BLaER1 treated with 17β-estradiol and CSF1 and Interleukin-3, amounts not matched to agents 10 nM and 100 nM (cell line): ENCODE measurements around the gene ZNF423.
"Not testable (repeated sequence)": the region's sequence is repeated elsewhere in the genome, so short reads cannot be mapped to it uniquely, and the experiment has no call there.

Experiments used
- H3K27ac ChIP-seq, 11 experiments: shearing (Covaris generic); formaldehyde crosslinking; 2 replicates each; pipeline ENCODE4 v1.8.1; 2022
- H3K27me3 ChIP-seq, 11 experiments: shearing (Covaris generic); formaldehyde crosslinking; 2 replicates each; pipeline ENCODE4 v1.8.1; 2022
- H3K36me3 ChIP-seq, 11 experiments: shearing (Covaris generic); formaldehyde crosslinking; 2 replicates each; pipeline ENCODE4 v1.8.1; 2022
- H3K4me1 ChIP-seq, 10 experiments: shearing (Covaris generic); formaldehyde crosslinking; 2 replicates each; pipeline ENCODE4 v1.8.1; 2022
- H3K4me2 ChIP-seq, 11 experiments: shearing (Covaris generic); formaldehyde crosslinking; 2 replicates each; pipeline ENCODE4 v1.8.1; 2022
- H3K4me3 ChIP-seq, 10 experiments: shearing (Covaris generic); formaldehyde crosslinking; 2 replicates each; pipeline ENCODE4 v1.8.1; 2022
- H3K9ac ChIP-seq, 11 experiments: shearing (Covaris generic); formaldehyde crosslinking; 2 replicates each; pipeline ENCODE4 v1.8.1; 2022
- H3K9me3 ChIP-seq, 11 experiments: shearing (Covaris generic); formaldehyde crosslinking; replicated peaks in 1 of 11; 2 replicates each; pipeline ENCODE4 v1.8.1; 2022
- H4K20me1 ChIP-seq, 11 experiments: shearing (Covaris generic); formaldehyde crosslinking; 2 replicates each; pipeline ENCODE4 v1.8.1; 2022
- Cebpa-rat ChIP-seq, 11 experiments: shearing (Covaris generic); IDR thresholded peaks; 2 replicates each; pipeline ENCODE4 v1.8.1; 2022

ZNF423 gene

GRCh38 chr16:49681217-49681883 lies 174.6 kb downstream of the ZNF423 start:
- no peak for TF ChIP-seq Cebpa-rat (IDR thresholded peaks at IDR 0.05)
- H3K27me3 ChIP-seq = no peaks in the 10 kb centered on the region
- H3K4me2 ChIP-seq = no peak overlapping the region
- H3K9ac ChIP-seq = no peak overlapping the region
- H4K20me1 ChIP-seq = peaks cover 0 to 10% (median 0%) of the 10 kb centered on the region in 11 experiments; a peak in 1 of 22 replicates
- H3K36me3 ChIP-seq = peaks cover 5 to 23% (median 15%) of the 10 kb centered on the region in 11 experiments; a peak in 17 of 22 replicates
- no peak overlapping the region for H3K4me3 ChIP-seq
- no peak overlapping the region for H3K27ac ChIP-seq
- peaks cover 28 to 37% (median 30%) of the 10 kb centered on the region in 11 experiments for H3K9me3 ChIP-seq
- H3K4me1 ChIP-seq = peaks cover 0 to 8% (median under 1%) of the 10 kb centered on the region in 10 experiments; a peak in 3 of 20 replicates

- H3K27me3 ChIP-seq = no peaks in the 10 kb centered on the region
- H3K4me2 ChIP-seq = no peak overlapping the region
- H3K4me3 ChIP-seq = no peak overlapping the region
- H3K27ac ChIP-seq = no peak overlapping the region
- peaks cover 0 to 28% (median 21%) of the 10 kb centered on the region in 10 experiments; a peak in 16 of 20 replicates for H3K4me1 ChIP-seq
- peaks cover 5 to 23% (median 15%) of the 10 kb centered on the region in 11 experiments; a peak in 17 of 22 replicates for H3K36me3 ChIP-seq
- no peak for TF ChIP-seq Cebpa-rat (IDR thresholded peaks at IDR 0.05)
- H4K20me1 ChIP-seq = peaks cover 0 to 16% (median 0%) of the 10 kb centered on the region in 11 experiments; a peak in 7 of 22 replicates
- no peak overlapping the region for H3K9ac ChIP-seq
- H3K9me3 ChIP-seq = peaks cover 28 to 37% (median 30%) of the 10 kb centered on the region in 11 experiments
Measured at GRCh38 chr16:49679095-49679494, 176.8 kb downstream of the ZNF423 start.

- H3K27ac ChIP-seq, H3K4me2 ChIP-seq, H3K4me3 ChIP-seq, H3K27me3 ChIP-seq, H3K9ac ChIP-seq: not testable (repeated sequence)
- H4K20me1 ChIP-seq = peaks cover 0 to 30% (median 0%) of the 10 kb centered on the region in 11 experiments; a peak in 8 of 22 replicates
- peaks cover 0 to 37% (median 27%) of the 10 kb centered on the region in 10 experiments; a peak in 16 of 20 replicates for H3K4me1 ChIP-seq
- peaks cover 5 to 23% (median 15%) of the 10 kb centered on the region in 11 experiments; a peak in 17 of 22 replicates for H3K36me3 ChIP-seq
- peaks cover 28 to 37% (median 30%) of the 10 kb centered on the region in 11 experiments for H3K9me3 ChIP-seq
Measured at GRCh38 chr16:49677661-49678060, 178.3 kb downstream of the ZNF423 start.

- H3K4me1 ChIP-seq = peaks cover 0 to 37% (median 27%) of the 10 kb centered on the region in 10 experiments; a peak in 16 of 20 replicates
- no peak for TF ChIP-seq Cebpa-rat (IDR thresholded peaks at IDR 0.05)
- H3K27me3 ChIP-seq = no peaks in the 10 kb centered on the region
- no peak overlapping the region for H3K27ac ChIP-seq
- H3K4me2 ChIP-seq = peak overlapping the region in 7 of 11 experiments; percentile 46 to 78 (median 68); a peak in 13 of 22 replicates
- no peak overlapping the region for H3K9ac ChIP-seq
- peaks cover 14 to 18% (median 16%) of the 10 kb centered on the region in 11 experiments for H3K9me3 ChIP-seq
- H3K36me3 ChIP-seq = peaks cover 5 to 14% (median 9%) of the 10 kb centered on the region in 11 experiments; a peak in 16 of 22 replicates
- H4K20me1 ChIP-seq = peaks cover 0 to 30% (median 4%) of the 10 kb centered on the region in 11 experiments; a peak in 9 of 22 replicates
- H3K4me3 ChIP-seq = no peak overlapping the region
Measured at GRCh38 chr16:49675413-49675812, 180.5 kb downstream of the ZNF423 start.

GRCh38 chr16:49674990-49675389 lies 180.9 kb downstream of the ZNF423 start:
- peaks cover 0 to 30% (median 8%) of the 10 kb centered on the region in 11 experiments; a peak in 10 of 22 replicates for H4K20me1 ChIP-seq
- H3K36me3 ChIP-seq = peaks cover under 1 to 10% (median 5%) of the 10 kb centered on the region in 11 experiments; a peak in 14 of 22 replicates
- H3K4me1 ChIP-seq = peaks cover 0 to 37% (median 27%) of the 10 kb centered on the region in 10 experiments; a peak in 16 of 20 replicates
- no peak overlapping the region for H3K4me3 ChIP-seq
- no peak overlapping the region for H3K9ac ChIP-seq
- H3K4me2 ChIP-seq = peak overlapping the region in 9 of 11 experiments; percentile 29 to 78 (median 62); a peak in 17 of 22 replicates
- TF ChIP-seq Cebpa-rat (IDR thresholded peaks at IDR 0.05) = no peak
- H3K27ac ChIP-seq = no peak overlapping the region
- peaks cover 10 to 14% (median 12%) of the 10 kb centered on the region in 11 experiments for H3K9me3 ChIP-seq
- H3K27me3 ChIP-seq = no peaks in the 10 kb centered on the region

- H3K36me3 ChIP-seq = peaks cover 0 to 4% (median 0%) of the 10 kb centered on the region in 11 experiments; a peak in 5 of 22 replicates
- H3K9me3 ChIP-seq = peaks cover 4 to 8% (median 6%) of the 10 kb centered on the region in 11 experiments
- no peaks in the 10 kb centered on the region for H3K27me3 ChIP-seq
- H4K20me1 ChIP-seq = peaks cover 0 to 30% (median 10%) of the 10 kb centered on the region in 11 experiments; a peak in 10 of 22 replicates
- H3K4me2 ChIP-seq = peak overlapping the region in 10 of 11 experiments; percentile 9 to 78 (median 54); a peak in 17 of 22 replicates
- H3K4me1 ChIP-seq = peaks cover 0 to 37% (median 27%) of the 10 kb centered on the region in 10 experiments; a peak in 16 of 20 replicates
- H3K9ac ChIP-seq = no peak overlapping the region
- no peak for TF ChIP-seq Cebpa-rat (IDR thresholded peaks at IDR 0.05)
- H3K27ac ChIP-seq = no peak overlapping the region
- H3K4me3 ChIP-seq = no peak overlapping the region
Measured at GRCh38 chr16:49674351-49674851, 181.5 kb downstream of the ZNF423 start.

- TF ChIP-seq Cebpa-rat (IDR thresholded peaks at IDR 0.05) = no peak
- H3K9ac ChIP-seq = no peak overlapping the region
- peak overlapping the region in 4 of 11 experiments; percentile 46 to 78 (median 70); a peak in 4 of 22 replicates for H3K4me2 ChIP-seq
- no peak overlapping the region for H3K4me3 ChIP-seq
- no peaks in the 10 kb centered on the region for H3K9me3 ChIP-seq
- peaks cover 0 to 30% (median 10%) of the 10 kb centered on the region in 11 experiments; a peak in 10 of 22 replicates for H4K20me1 ChIP-seq
- no peak overlapping the region for H3K27ac ChIP-seq
- no peaks in the 10 kb centered on the region for H3K27me3 ChIP-seq
- no peaks in the 10 kb centered on the region for H3K36me3 ChIP-seq
- H3K4me1 ChIP-seq = peaks cover 0 to 37% (median 27%) of the 10 kb centered on the region in 10 experiments; a peak in 16 of 20 replicates
Measured at GRCh38 chr16:49673442-49673841, 182.5 kb downstream of the ZNF423 start.

GRCh38 chr16:49672753-49673152 lies 183.2 kb downstream of the ZNF423 start:
- Histone ChIP-seq H3K9me3 (no peaks in the 10 kb centered on the region), H3K4me3 (no peak overlapping the region), H4K20me1 (peaks cover 0 to 30% (median 10%) of the 10 kb centered on the region in 11 experiments; a peak in 10 of 22 replicates), H3K36me3 (no peaks in the 10 kb centered on the region), H3K27ac (no peak overlapping the region), H3K27me3 (no peaks in the 10 kb centered on the region), H3K4me1 (peaks cover 0 to 37% (median 27%) of the 10 kb centered on the region in 10 experiments; a peak in 16 of 20 replicates), H3K4me2 (no peak overlapping the region), H3K9ac (no peak overlapping the region)
- no peak for TF ChIP-seq Cebpa-rat (IDR thresholded peaks at IDR 0.05)

- TF ChIP-seq Cebpa-rat (IDR thresholded peaks at IDR 0.05) = no peak
- Histone ChIP-seq H3K36me3 (no peaks in the 10 kb centered on the region), H3K9me3 (no peaks in the 10 kb centered on the region), H4K20me1 (peaks cover 0 to 30% (median 10%) of the 10 kb centered on the region in 11 experiments; a peak in 10 of 22 replicates), H3K4me1 (peaks cover 0 to 30% (median 27%) of the 10 kb centered on the region in 10 experiments; a peak in 16 of 20 replicates), H3K4me3 (no peak overlapping the region), H3K27ac (no peak overlapping the region), H3K4me2 (no peak overlapping the region), H3K27me3 (no peaks in the 10 kb centered on the region), H3K9ac (no peak overlapping the region)
Measured at GRCh38 chr16:49671333-49671732, 184.6 kb downstream of the ZNF423 start.
